ENCODE results near the gene TMEM52B. TPM values are rescaled to one million over a fixed set of nuclear protein-coding genes. Genes with fewer than 3 reads are reported as not detected.

The TMEM52B gene
- total and polyA plus RNA-seq, 2 of the 13 experiments (the other 11 are each of a cell fraction or from before 2014, with no cell fraction given) = not detected

DNA sequence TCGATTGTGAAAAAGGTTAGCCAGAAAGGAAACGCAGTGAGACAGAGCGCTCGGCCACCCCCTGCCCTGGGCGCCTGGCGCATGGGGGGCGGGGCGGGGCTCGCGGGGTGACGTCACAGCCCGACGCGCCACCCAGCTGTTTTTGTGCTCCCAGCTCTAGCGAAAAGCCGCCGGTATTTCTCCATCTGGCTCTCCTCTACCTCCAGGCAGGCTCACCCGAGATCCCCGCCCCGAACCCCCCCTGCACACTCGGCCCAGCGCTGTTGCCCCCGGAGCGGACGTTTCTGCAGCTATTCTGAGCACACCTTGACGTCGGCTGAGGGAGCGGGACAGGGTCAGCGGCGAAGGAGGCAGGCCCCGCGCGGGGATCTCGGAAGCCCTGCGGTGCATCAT lies 33.9 kb downstream of the TMEM52B start, which contains the start of gene GABARAPL1 (continued):
- TF ChIP-seq, protein P1, sequence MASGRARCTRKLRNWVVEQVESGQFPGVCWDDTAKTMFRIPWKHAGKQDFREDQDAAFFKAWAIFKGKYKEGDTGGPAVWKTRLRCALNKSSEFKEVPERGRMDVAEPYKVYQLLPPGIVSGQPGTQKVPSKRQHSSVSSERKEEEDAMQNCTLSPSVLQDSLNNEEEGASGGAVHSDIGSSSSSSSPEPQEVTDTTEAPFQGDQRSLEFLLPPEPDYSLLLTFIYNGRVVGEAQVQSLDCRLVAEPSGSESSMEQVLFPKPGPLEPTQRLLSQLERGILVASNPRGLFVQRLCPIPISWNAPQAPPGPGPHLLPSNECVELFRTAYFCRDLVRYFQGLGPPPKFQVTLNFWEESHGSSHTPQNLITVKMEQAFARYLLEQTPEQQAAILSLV (CRISPR knock-in tag; IDR thresholded peaks at IDR 0.05; ENCODE audit: borderline replicate concordance) = 0 out of 2 replicates have a peak, but pooled peaks have one; percentile 12
- TF ChIP-seq, protein P2, sequence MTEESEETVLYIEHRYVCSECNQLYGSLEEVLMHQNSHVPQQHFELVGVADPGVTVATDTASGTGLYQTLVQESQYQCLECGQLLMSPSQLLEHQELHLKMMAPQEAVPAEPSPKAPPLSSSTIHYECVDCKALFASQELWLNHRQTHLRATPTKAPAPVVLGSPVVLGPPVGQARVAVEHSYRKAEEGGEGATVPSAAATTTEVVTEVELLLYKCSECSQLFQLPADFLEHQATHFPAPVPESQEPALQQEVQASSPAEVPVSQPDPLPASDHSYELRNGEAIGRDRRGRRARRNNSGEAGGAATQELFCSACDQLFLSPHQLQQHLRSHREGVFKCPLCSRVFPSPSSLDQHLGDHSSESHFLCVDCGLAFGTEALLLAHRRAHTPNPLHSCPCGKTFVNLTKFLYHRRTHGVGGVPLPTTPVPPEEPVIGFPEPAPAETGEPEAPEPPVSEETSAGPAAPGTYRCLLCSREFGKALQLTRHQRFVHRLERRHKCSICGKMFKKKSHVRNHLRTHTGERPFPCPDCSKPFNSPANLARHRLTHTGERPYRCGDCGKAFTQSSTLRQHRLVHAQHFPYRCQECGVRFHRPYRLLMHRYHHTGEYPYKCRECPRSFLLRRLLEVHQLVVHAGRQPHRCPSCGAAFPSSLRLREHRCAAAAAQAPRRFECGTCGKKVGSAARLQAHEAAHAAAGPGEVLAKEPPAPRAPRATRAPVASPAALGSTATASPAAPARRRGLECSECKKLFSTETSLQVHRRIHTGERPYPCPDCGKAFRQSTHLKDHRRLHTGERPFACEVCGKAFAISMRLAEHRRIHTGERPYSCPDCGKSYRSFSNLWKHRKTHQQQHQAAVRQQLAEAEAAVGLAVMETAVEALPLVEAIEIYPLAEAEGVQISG (CRISPR knock-in tag; IDR thresholded peaks at IDR 0.05) = 0 out of 2 replicates have a peak, but pooled peaks have one; percentile 3
- TF ChIP-seq, protein P3, sequence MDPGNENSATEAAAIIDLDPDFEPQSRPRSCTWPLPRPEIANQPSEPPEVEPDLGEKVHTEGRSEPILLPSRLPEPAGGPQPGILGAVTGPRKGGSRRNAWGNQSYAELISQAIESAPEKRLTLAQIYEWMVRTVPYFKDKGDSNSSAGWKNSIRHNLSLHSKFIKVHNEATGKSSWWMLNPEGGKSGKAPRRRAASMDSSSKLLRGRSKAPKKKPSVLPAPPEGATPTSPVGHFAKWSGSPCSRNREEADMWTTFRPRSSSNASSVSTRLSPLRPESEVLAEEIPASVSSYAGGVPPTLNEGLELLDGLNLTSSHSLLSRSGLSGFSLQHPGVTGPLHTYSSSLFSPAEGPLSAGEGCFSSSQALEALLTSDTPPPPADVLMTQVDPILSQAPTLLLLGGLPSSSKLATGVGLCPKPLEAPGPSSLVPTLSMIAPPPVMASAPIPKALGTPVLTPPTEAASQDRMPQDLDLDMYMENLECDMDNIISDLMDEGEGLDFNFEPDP (CRISPR knock-in tag; conservative IDR thresholded peaks at IDR 0.05) = no peak
- TF ChIP-seq TMF1 (CRISPR knock-in tag; IDR thresholded peaks at IDR 0.05; ENCODE audit: low read depth) (no peak), ZNF558 (CRISPR knock-in tag; IDR thresholded peaks at IDR 0.05; ENCODE audit: borderline replicate concordance) (peak; percentile 30; the same call in 1 of the 2 replicates), HOXA3 (CRISPR knock-in tag; IDR thresholded peaks at IDR 0.05) (peak; percentile 81), SP5 (CRISPR knock-in tag; IDR thresholded peaks at IDR 0.05; ENCODE audit: borderline replicate concordance, low read depth) (0 out of 2 replicates have a peak, but pooled peaks have one; percentile 1), SPEN (CRISPR knock-in tag; IDR thresholded peaks at IDR 0.05; ENCODE audit: low read depth) (peak; percentile 4; the same call in 1 of the 2 replicates), ZFY (CRISPR knock-in tag; IDR thresholded peaks at IDR 0.05) (peak; percentile 34; the same call in 1 of the 2 replicates), SAP130 (CRISPR knock-in tag; IDR thresholded peaks at IDR 0.05; ENCODE audit: low read depth) (peak; percentile 41)
- TF ChIP-seq, protein P4, sequence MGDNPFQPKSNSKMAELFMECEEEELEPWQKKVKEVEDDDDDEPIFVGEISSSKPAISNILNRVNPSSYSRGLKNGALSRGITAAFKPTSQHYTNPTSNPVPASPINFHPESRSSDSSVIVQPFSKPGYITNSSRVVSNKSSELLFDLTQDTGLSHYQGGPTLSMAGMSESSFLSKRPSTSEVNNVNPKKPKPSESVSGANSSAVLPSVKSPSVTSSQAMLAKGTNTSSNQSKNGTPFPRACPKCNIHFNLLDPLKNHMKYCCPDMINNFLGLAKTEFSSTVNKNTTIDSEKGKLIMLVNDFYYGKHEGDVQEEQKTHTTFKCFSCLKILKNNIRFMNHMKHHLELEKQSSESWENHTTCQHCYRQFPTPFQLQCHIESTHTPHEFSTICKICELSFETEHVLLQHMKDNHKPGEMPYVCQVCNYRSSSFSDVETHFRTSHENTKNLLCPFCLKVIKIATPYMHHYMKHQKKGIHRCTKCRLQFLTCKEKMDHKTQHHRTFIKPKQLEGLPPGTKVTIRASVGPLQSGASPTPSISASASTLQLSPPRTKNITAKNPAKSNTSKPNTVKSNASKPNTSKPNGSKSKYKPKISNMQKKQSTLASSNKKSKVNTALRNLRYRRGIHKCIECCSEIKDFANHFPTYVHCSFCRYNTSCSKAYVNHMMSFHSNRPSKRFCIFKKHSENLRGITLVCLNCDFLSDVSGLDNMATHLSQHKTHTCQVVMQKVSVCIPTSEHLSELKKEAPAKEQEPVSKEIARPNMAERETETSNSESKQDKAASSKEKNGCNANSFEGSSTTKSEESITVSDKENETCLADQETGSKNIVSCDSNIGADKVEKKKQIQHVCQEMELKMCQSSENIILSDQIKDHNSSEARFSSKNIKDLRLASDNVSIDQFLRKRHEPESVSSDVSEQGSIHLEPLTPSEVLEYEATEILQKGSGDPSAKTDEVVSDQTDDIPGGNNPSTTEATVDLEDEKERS (CRISPR knock-in tag; IDR thresholded peaks at IDR 0.05) = 0 out of 2 replicates have a peak, but pooled peaks have one; percentile 6
- TF ChIP-seq, protein P5, sequence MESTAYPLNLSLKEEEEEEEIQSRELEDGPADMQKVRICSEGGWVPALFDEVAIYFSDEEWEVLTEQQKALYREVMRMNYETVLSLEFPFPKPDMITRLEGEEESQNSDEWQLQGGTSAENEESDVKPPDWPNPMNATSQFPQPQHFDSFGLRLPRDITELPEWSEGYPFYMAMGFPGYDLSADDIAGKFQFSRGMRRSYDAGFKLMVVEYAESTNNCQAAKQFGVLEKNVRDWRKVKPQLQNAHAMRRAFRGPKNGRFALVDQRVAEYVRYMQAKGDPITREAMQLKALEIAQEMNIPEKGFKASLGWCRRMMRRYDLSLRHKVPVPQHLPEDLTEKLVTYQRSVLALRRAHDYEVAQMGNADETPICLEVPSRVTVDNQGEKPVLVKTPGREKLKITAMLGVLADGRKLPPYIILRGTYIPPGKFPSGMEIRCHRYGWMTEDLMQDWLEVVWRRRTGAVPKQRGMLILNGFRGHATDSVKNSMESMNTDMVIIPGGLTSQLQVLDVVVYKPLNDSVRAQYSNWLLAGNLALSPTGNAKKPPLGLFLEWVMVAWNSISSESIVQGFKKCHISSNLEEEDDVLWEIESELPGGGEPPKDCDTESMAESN (CRISPR knock-in tag; conservative IDR thresholded peaks at IDR 0.05) = no peak
- TF ChIP-seq, protein P6, sequence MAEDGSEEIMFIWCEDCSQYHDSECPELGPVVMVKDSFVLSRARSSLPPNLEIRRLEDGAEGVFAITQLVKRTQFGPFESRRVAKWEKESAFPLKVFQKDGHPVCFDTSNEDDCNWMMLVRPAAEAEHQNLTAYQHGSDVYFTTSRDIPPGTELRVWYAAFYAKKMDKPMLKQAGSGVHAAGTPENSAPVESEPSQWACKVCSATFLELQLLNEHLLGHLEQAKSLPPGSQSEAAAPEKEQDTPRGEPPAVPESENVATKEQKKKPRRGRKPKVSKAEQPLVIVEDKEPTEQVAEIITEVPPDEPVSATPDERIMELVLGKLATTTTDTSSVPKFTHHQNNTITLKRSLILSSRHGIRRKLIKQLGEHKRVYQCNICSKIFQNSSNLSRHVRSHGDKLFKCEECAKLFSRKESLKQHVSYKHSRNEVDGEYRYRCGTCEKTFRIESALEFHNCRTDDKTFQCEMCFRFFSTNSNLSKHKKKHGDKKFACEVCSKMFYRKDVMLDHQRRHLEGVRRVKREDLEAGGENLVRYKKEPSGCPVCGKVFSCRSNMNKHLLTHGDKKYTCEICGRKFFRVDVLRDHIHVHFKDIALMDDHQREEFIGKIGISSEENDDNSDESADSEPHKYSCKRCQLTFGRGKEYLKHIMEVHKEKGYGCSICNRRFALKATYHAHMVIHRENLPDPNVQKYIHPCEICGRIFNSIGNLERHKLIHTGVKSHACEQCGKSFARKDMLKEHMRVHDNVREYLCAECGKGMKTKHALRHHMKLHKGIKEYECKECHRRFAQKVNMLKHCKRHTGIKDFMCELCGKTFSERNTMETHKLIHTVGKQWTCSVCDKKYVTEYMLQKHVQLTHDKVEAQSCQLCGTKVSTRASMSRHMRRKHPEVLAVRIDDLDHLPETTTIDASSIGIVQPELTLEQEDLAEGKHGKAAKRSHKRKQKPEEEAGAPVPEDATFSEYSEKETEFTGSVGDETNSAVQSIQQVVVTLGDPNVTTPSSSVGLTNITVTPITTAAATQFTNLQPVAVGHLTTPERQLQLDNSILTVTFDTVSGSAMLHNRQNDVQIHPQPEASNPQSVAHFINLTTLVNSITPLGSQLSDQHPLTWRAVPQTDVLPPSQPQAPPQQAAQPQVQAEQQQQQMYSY (CRISPR knock-in tag; IDR thresholded peaks at IDR 0.05) = 0 out of 2 replicates have a peak, but pooled peaks have one; percentile 14

All from HepG2 (cell line).